ENCODE measurements around the gene PCBP3. TPM values are rescaled to one million over a fixed set of nuclear protein-coding genes. Genes with fewer than 3 reads are reported as not detected.

The PCBP3 gene
- total and polyA plus RNA-seq, 10 of the 15 experiments (the other 5 are each of a cell fraction or from before 2014, with no cell fraction given) = 0.09 to 1.3 (median 0.46) TPM; not detected in 3

DNA sequence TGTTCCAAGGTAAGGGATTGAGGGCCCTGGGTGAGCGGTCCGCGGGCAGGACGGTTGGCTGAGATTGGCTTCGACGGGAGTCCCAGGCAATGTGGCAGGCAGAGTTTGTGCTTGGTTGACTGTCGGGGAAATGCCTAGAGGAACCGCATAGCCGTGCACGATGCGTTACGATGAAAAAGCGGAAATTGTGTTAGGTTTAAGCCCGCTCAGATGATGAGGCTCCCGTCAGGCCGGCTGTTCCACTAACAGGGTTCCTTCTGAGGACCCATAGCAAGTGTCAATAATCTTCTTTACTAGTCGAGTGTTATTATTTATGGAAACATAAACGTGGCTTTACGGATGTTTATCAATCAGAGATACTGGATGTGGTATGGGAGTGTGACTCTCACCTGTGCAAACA is 220.2 kb downstream of the PCBP3 start (continued):
- TF ChIP-seq ZBTB40 (IDR thresholded peaks at IDR 0.05; ENCODE audit: borderline replicate concordance) = no peak
- no peak for TF ChIP-seq PML (IDR thresholded peaks at IDR 0.05; ENCODE audit: low read length)
- no peak for TF ChIP-seq NFYB (IDR thresholded peaks at IDR 0.05; ENCODE audit: insufficient read depth, low read depth, low read length)
- no peak for TF ChIP-seq MAX (IDR thresholded peaks at IDR 0.05; ENCODE audit: low read depth, low read length)
- no peak for TF ChIP-seq ZNF24 (IDR thresholded peaks at IDR 0.05)
- no peak for TF ChIP-seq SREBF2 (IDR thresholded peaks at IDR 0.05; ENCODE audit: low read length)
- TF ChIP-seq, protein P1, sequence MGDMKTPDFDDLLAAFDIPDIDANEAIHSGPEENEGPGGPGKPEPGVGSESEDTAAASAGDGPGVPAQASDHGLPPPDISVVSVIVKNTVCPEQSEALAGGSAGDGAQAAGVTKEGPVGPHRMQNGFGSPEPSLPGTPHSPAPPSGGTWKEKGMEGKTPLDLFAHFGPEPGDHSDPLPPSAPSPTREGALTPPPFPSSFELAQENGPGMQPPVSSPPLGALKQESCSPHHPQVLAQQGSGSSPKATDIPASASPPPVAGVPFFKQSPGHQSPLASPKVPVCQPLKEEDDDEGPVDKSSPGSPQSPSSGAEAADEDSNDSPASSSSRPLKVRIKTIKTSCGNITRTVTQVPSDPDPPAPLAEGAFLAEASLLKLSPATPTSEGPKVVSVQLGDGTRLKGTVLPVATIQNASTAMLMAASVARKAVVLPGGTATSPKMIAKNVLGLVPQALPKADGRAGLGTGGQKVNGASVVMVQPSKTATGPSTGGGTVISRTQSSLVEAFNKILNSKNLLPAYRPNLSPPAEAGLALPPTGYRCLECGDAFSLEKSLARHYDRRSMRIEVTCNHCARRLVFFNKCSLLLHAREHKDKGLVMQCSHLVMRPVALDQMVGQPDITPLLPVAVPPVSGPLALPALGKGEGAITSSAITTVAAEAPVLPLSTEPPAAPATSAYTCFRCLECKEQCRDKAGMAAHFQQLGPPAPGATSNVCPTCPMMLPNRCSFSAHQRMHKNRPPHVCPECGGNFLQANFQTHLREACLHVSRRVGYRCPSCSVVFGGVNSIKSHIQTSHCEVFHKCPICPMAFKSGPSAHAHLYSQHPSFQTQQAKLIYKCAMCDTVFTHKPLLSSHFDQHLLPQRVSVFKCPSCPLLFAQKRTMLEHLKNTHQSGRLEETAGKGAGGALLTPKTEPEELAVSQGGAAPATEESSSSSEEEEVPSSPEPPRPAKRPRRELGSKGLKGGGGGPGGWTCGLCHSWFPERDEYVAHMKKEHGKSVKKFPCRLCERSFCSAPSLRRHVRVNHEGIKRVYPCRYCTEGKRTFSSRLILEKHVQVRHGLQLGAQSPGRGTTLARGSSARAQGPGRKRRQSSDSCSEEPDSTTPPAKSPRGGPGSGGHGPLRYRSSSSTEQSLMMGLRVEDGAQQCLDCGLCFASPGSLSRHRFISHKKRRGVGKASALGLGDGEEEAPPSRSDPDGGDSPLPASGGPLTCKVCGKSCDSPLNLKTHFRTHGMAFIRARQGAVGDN (IDR thresholded peaks at IDR 0.05) = no peak
- TF ChIP-seq, protein P2, sequence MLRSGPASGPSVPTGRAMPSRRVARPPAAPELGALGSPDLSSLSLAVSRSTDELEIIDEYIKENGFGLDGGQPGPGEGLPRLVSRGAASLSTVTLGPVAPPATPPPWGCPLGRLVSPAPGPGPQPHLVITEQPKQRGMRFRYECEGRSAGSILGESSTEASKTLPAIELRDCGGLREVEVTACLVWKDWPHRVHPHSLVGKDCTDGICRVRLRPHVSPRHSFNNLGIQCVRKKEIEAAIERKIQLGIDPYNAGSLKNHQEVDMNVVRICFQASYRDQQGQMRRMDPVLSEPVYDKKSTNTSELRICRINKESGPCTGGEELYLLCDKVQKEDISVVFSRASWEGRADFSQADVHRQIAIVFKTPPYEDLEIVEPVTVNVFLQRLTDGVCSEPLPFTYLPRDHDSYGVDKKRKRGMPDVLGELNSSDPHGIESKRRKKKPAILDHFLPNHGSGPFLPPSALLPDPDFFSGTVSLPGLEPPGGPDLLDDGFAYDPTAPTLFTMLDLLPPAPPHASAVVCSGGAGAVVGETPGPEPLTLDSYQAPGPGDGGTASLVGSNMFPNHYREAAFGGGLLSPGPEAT (IDR thresholded peaks at IDR 0.05; ENCODE audit: low read depth) = no peak

Measured in GM12878 (cell line).